Neural progenitor cell (in vitro differentiated cells): ENCODE results near the gene NDOR1. TPM values are rescaled to one million over a fixed set of nuclear protein-coding genes. Genes with fewer than 3 reads are reported as not detected.
A peak's percentile ranks its signal among the peaks of the same experiment; 100 is the strongest.

Experiments used
- DNase-seq: peaks from one replicate; pipeline ENCODE4 v3.0.0-alpha.2; 2016; ENCODE audit warnings: low spot score
- H2AFZ ChIP-seq: fragments of 200-600 bp; sonication (generic); replicated peaks from 2 replicates; pipeline ENCODE4 v1.6.1; 2016; ENCODE audit warnings: antibody characterized with exemption
- H3F3A ChIP-seq: fragments of 200-600 bp; sonication (generic); 2 replicates; pipeline ENCODE4 v1.6.1; 2016; ENCODE audit warnings: antibody characterized with exemption, low read depth
- H3K27ac ChIP-seq: fragments of 200-600 bp; sonication (generic); 2 replicates; pipeline ENCODE4 v1.5.1; 2016; ENCODE audit warnings: mild to moderate bottlenecking
- H3K27me3 ChIP-seq: fragments of 200-600 bp; sonication (generic); 2 replicates; pipeline ENCODE4 v1.6.1; 2016; ENCODE audit warnings: mild to moderate bottlenecking, moderate library complexity
- H3K36me3 ChIP-seq: fragments of 200-600 bp; sonication (generic); 2 replicates; pipeline ENCODE4 v1.5.1; 2016
- H3K4me1 ChIP-seq: fragments of 200-600 bp; sonication (generic); 2 replicates; pipeline ENCODE4 v1.6.1; 2016; ENCODE audit warnings: mixed run types
- H3K4me2 ChIP-seq: fragments of 200-600 bp; sonication (generic); 2 replicates; pipeline ENCODE4 v1.6.1; 2016
- H3K4me3 ChIP-seq: fragments of 200-600 bp; sonication (generic); 2 replicates; pipeline ENCODE4 v1.5.1; 2016
- H3K79me2 ChIP-seq: fragments of 200-600 bp; sonication (generic); 2 replicates; pipeline ENCODE4 v1.6.1; 2016; ENCODE audit warnings: low read depth
- H3K9ac ChIP-seq: fragments of 200-600 bp; sonication (generic); 2 replicates; pipeline ENCODE4 v1.6.1; 2016
- H3K9me3 ChIP-seq: fragments of 200-600 bp; sonication (generic); 2 replicates; pipeline ENCODE4 v1.5.1; 2016; ENCODE audit warnings: low read depth
- H4K20me1 ChIP-seq: fragments of 200-600 bp; sonication (generic); 2 replicates; pipeline ENCODE4 v1.6.1; 2016; ENCODE audit warnings: low read depth
- H3K27ac Mint-ChIP-seq: 3 replicates; pipeline ENCODE4 v1.8.0; 2021; ENCODE audit warnings: mixed read lengths
- H3K27me3 Mint-ChIP-seq: 2 replicates; pipeline ENCODE4 v1.8.0; 2022; ENCODE audit warnings: low read depth, mild to moderate bottlenecking, inconsistent platforms, moderate library complexity, mixed read lengths; ENCODE audit not compliant: insufficient read depth
- H3K36me3 Mint-ChIP-seq: 3 replicates; pipeline ENCODE4 v1.8.0; 2021; ENCODE audit warnings: mixed read lengths
- H3K4me1 Mint-ChIP-seq: 3 replicates; pipeline ENCODE4 v1.8.0; 2021; ENCODE audit warnings: mixed read lengths
- H3K4me3 Mint-ChIP-seq: 3 replicates; pipeline ENCODE4 v1.8.0; 2021; ENCODE audit warnings: mild to moderate bottlenecking, moderate library complexity, mixed read lengths
- H3K9me3 Mint-ChIP-seq: 3 replicates; pipeline ENCODE4 v1.8.0; 2020; ENCODE audit warnings: mixed read lengths
- EZH2 ChIP-seq: fragments of 200-600 bp; sonication (generic); IDR thresholded peaks from 2 replicates; pipeline ENCODE4 v1.6.1; 2017; ENCODE audit warnings: antibody characterized with exemption, mild to moderate bottlenecking, moderate library complexity
- EZH2phosphoT487 ChIP-seq: fragments of 200-600 bp; sonication (generic); IDR thresholded peaks from 2 replicates; pipeline ENCODE4 v1.6.1; 2017; ENCODE audit warnings: antibody characterized with exemption
- total RNA-seq: library from RNA; depleted of rRNA; stranded (reverse); fragments of >200 nt; gene quantifications from 2 replicates; pipeline ENCODE4 v1.2.3, GENCODE V29; 2015; ENCODE audit warnings: low replicate concordance
- TF ChIP-seq, protein P1 (sequence below): fragments of 200-600 bp; sonication (generic); IDR thresholded peaks from 2 replicates; pipeline ENCODE4 v1.5.1; 2017; ENCODE audit warnings: antibody characterized with exemption, mild to moderate bottlenecking

The NDOR1 gene
- total RNA-seq, 1 donor from 2014 or later: 5.1 TPM

DNA sequence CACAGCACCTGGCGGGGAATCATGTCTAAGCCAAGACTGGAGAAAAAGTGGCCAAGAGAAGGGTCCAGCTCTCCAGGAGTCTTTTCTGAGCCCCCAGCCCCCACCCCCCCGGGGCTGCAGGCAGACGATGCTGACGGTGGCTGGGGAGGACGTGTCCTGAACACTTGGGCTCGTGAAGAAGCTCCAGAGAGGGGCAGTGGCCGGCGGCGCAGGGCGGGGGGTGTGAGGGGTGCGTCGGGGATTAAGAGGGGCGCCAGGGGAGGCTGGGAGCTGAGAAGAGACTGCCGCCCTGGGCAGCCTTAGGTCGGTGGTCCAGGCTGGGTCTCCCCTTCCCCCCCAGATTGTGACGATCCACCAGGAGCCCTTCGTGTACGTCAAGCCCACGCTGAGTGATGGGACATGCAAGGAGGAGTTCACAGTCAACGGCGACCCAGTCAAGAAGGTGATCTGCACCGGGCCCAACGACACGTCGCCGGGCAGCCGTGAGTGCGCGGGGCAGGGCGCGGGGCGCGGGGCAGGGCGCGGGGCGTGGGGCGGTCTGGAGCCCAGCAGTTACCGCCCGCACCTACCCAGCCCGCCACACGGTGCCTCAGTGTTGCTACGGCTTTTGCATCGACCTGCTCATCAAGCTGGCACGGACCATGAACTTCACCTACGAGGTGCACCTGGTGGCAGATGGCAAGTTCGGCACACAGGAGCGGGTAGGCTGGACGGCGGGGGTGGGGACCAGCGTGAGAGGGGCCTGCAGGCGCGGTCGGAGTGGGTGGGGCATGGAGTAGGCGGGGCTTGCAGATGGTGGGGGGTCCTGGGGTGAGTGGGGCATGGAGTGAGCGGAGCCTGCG, 44.6 kb upstream of the NDOR1 start:
- peaks cover 3% of the 10 kb centered on the region for H3F3A ChIP-seq
- H3K27ac ChIP-seq: no peak overlapping the region
- no peaks in the 10 kb centered on the region for H3K79me2 ChIP-seq
- H3K4me1 Mint-ChIP-seq: peaks cover 6% of the 10 kb centered on the region
- TF ChIP-seq, protein P1, sequence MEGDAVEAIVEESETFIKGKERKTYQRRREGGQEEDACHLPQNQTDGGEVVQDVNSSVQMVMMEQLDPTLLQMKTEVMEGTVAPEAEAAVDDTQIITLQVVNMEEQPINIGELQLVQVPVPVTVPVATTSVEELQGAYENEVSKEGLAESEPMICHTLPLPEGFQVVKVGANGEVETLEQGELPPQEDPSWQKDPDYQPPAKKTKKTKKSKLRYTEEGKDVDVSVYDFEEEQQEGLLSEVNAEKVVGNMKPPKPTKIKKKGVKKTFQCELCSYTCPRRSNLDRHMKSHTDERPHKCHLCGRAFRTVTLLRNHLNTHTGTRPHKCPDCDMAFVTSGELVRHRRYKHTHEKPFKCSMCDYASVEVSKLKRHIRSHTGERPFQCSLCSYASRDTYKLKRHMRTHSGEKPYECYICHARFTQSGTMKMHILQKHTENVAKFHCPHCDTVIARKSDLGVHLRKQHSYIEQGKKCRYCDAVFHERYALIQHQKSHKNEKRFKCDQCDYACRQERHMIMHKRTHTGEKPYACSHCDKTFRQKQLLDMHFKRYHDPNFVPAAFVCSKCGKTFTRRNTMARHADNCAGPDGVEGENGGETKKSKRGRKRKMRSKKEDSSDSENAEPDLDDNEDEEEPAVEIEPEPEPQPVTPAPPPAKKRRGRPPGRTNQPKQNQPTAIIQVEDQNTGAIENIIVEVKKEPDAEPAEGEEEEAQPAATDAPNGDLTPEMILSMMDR: no peak
- TF ChIP-seq EZH2 (peak; percentile 27), EZH2phosphoT487 (no peak)
- H3K9me3 Mint-ChIP-seq: no peaks in the 10 kb centered on the region
- H3K4me3 Mint-ChIP-seq: no peak overlapping the region
- H3K9ac ChIP-seq: no peak overlapping the region
- H3K27ac Mint-ChIP-seq: no peak overlapping the region
- H2AFZ ChIP-seq: no peak overlapping the region
- H3K4me1 ChIP-seq: peaks cover 8% of the 10 kb centered on the region
- no peaks in the 10 kb centered on the region for H3K36me3 ChIP-seq
- H3K27me3 ChIP-seq: peaks cover 100% of the 10 kb centered on the region
- peaks cover 70% of the 10 kb centered on the region for H3K27me3 Mint-ChIP-seq
- no peak overlapping the region for H3K4me2 ChIP-seq
- H4K20me1 ChIP-seq: peaks cover 44% of the 10 kb centered on the region
- no peak overlapping the region for H3K4me3 ChIP-seq
- DNase-seq: no peak
- H3K36me3 Mint-ChIP-seq: peaks cover 1% of the 10 kb centered on the region
- H3K9me3 ChIP-seq: no peaks in the 10 kb centered on the region

DNA sequence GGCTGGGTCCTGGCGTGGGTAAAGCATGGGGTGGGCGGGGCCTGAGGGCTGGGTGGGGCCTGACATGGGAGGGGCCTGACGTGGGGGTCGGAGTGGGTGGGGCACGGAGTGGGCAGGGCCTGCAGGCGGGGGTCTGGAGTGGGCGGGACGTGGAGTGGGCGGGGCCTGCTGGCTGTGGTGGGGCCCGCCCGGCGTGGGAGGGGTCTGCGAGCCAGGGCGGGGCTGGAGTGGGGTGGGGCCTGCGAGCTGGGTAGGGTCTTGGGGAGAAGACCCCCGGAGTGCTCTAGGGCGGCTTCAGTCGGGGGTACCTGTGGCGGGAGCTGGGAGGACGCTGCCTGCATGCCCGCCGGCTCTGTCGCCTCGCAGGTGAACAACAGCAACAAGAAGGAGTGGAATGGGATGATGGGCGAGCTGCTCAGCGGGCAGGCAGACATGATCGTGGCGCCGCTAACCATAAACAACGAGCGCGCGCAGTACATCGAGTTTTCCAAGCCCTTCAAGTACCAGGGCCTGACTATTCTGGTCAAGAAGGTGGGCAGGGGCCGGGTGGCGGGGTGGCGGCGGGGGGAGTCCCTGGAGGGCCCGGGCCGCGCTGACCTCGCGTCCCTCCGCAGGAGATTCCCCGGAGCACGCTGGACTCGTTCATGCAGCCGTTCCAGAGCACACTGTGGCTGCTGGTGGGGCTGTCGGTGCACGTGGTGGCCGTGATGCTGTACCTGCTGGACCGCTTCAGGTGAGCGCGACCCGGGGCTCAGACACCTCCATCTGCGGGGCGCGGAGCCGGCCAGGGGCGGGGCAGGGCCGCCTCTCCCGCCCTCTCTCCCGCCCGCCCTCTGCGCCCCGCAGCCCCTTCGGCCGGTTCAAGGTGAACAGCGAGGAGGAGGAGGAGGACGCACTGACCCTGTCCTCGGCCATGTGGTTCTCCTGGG, 43.7 kb upstream of the NDOR1 start:
- peaks cover 52% of the 10 kb centered on the region for H4K20me1 ChIP-seq
- Mint-ChIP-seq H3K9me3 (no peaks in the 10 kb centered on the region), H3K36me3 (peaks cover 1% of the 10 kb centered on the region), H3K4me3 (no peak overlapping the region), H3K27me3 (peaks cover 70% of the 10 kb centered on the region), H3K27ac (no peak overlapping the region), H3K4me1 (peaks cover 6% of the 10 kb centered on the region)
- no peaks in the 10 kb centered on the region for H3K9me3 ChIP-seq
- TF ChIP-seq, protein P1: no peak
- no peak for TF ChIP-seq EZH2phosphoT487
- TF ChIP-seq EZH2: no peak
- no peak overlapping the region for H3K9ac ChIP-seq
- no peak overlapping the region for H3K27ac ChIP-seq
- DNase-seq: no peak
- no peak overlapping the region for H3K4me3 ChIP-seq
- H2AFZ ChIP-seq: no peak overlapping the region
- peaks cover 3% of the 10 kb centered on the region for H3F3A ChIP-seq
- no peaks in the 10 kb centered on the region for H3K79me2 ChIP-seq
- no peaks in the 10 kb centered on the region for H3K36me3 ChIP-seq
- H3K4me1 ChIP-seq: peaks cover 8% of the 10 kb centered on the region
- peaks cover 100% of the 10 kb centered on the region for H3K27me3 ChIP-seq
- H3K4me2 ChIP-seq: peak overlapping the region; percentile 18

DNA sequence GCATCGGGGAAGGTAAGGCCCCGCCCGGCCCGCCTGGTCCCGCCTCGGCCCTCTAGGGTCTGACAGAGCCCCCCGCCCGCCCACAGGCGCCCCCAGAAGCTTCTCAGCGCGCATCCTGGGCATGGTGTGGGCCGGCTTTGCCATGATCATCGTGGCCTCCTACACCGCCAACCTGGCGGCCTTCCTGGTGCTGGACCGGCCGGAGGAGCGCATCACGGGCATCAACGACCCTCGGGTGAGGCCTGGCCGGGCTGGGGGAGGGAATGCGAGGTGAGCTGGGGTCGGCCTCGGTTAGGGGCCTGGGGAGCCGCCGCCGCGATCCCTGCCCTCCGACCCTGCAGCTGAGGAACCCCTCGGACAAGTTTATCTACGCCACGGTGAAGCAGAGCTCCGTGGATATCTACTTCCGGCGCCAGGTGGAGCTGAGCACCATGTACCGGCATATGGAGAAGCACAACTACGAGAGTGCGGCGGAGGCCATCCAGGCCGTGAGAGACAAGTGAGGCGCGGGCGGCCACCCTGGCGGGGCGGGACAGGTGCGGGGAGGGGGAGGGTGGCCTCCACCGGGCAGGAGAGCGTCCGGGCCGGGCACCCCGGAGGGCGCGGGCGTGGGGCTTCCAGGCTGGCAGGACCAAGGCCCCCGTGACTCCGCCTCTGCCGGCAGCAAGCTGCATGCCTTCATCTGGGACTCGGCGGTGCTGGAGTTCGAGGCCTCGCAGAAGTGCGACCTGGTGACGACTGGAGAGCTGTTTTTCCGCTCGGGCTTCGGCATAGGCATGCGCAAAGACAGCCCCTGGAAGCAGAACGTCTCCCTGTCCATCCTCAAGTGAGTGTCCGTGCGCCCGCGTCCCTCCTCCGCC, 42.8 kb upstream of the NDOR1 start:
- Histone ChIP-seq H3F3A (peaks cover 3% of the 10 kb centered on the region), H3K4me2 (peak overlapping the region; percentile 71), H3K27ac (no peak overlapping the region), H2AFZ (no peak overlapping the region), H3K79me2 (no peaks in the 10 kb centered on the region), H4K20me1 (peaks cover 56% of the 10 kb centered on the region), H3K9me3 (no peaks in the 10 kb centered on the region), H3K9ac (no peak overlapping the region), H3K36me3 (no peaks in the 10 kb centered on the region), H3K27me3 (peaks cover 100% of the 10 kb centered on the region), H3K4me1 (peaks cover 8% of the 10 kb centered on the region), H3K4me3 (peak overlapping the region; percentile 32)
- DNase-seq: peak; percentile 61
- peaks cover 1% of the 10 kb centered on the region for H3K36me3 Mint-ChIP-seq
- peaks cover 67% of the 10 kb centered on the region for H3K27me3 Mint-ChIP-seq
- H3K4me3 Mint-ChIP-seq: peak overlapping the region; percentile 77
- H3K9me3 Mint-ChIP-seq: no peaks in the 10 kb centered on the region
- TF ChIP-seq EZH2: peak; percentile 96
- peak; percentile 90 for TF ChIP-seq EZH2phosphoT487
- TF ChIP-seq, protein P1: peak; percentile 22
- no peak overlapping the region for H3K27ac Mint-ChIP-seq
- H3K4me1 Mint-ChIP-seq: peaks cover 6% of the 10 kb centered on the region
